Neural progenitor cell (in vitro differentiated cells): ENCODE data around the gene TXNDC5.

Experiments used
- EZH2phosphoT487 ChIP-seq: fragments of 200-600 bp; sonication (generic); IDR thresholded peaks from 2 replicates; pipeline ENCODE4 v1.6.1; 2017; ENCODE audit warnings: antibody characterized with exemption
- TF ChIP-seq, protein P1 (sequence below): fragments of 200-600 bp; sonication (generic); IDR thresholded peaks from 2 replicates; pipeline ENCODE4 v1.5.1; 2017; ENCODE audit warnings: antibody characterized with exemption, mild to moderate bottlenecking

- TF ChIP-seq, protein P1, sequence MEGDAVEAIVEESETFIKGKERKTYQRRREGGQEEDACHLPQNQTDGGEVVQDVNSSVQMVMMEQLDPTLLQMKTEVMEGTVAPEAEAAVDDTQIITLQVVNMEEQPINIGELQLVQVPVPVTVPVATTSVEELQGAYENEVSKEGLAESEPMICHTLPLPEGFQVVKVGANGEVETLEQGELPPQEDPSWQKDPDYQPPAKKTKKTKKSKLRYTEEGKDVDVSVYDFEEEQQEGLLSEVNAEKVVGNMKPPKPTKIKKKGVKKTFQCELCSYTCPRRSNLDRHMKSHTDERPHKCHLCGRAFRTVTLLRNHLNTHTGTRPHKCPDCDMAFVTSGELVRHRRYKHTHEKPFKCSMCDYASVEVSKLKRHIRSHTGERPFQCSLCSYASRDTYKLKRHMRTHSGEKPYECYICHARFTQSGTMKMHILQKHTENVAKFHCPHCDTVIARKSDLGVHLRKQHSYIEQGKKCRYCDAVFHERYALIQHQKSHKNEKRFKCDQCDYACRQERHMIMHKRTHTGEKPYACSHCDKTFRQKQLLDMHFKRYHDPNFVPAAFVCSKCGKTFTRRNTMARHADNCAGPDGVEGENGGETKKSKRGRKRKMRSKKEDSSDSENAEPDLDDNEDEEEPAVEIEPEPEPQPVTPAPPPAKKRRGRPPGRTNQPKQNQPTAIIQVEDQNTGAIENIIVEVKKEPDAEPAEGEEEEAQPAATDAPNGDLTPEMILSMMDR = no peak
- TF ChIP-seq EZH2phosphoT487 = no peak
Observed at GRCh38 chr6:7894262-7895124, 16.1 kb downstream of the TXNDC5 start.
